ENCODE measurements around the gene FBXO31.
"Not testable (repeated sequence)": the region's sequence is repeated elsewhere in the genome, so short reads cannot be mapped to it uniquely, and the experiment has no call there.

The FBXO31 gene

DNA sequence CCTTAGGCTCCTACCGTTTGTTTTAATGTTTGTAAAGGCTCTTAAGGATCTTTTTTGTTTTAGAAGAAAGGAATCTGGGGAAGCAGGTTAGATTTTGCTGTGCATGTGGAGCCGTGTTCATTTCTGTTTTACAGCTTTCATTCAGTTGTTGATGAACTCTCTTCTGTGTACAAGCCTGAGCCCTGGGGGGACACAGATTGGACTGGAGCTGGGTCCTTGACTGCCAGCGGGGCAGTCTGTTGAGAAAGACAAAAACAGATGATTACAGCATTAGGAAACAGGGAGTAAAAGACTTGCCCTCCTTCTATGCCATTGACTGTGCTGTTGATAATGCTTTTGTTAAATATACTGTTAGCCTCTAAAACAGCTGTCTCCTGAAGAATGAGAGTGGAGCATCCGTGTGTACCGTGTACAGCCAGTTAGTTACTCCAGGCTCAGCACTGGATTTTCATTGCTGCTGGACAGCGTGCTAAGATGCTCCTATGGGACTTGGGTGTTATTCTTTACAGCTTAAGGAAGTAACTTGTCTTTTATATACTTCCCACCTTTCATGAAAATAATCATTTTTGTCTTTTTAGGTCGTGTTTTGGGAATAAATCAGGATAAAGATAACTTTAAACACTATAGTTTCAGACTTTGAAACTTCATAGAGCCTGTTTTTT, 11.7 kb upstream of the FBXO31 start:
- H3K27me3 Mint-ChIP-seq = no peaks in the 10 kb centered on the region
- peaks cover 39% of the 10 kb centered on the region for H3K4me1 Mint-ChIP-seq (ENCODE audit: low read depth)
- H3K36me3 Mint-ChIP-seq = no peaks in the 10 kb centered on the region
- H3K27ac Mint-ChIP-seq = no peak overlapping the region
- no peaks in the 10 kb centered on the region for H3K9me3 Mint-ChIP-seq (ENCODE audit: low read depth)
- peak overlapping the region; percentile 53 for H3K4me3 Mint-ChIP-seq

DNA sequence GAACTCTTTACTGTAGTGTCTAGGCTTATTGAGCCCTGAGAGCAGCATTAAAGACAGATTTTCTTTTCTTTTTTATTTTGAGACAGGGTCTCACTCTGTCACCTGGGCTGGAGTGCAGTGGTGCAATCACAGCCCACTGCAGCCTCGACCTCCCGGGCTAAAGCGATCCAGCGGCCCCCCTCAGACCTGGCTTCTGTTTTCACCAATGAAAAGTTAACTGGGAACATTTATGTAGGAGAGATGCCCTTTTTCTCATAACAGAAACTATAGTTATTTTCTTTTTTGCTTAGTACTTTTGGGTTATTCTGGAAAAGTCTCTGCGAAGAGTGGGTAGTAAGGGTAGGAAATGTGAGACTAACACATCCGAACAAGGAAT, 10.1 kb upstream of the FBXO31 start:
- no peaks in the 10 kb centered on the region for H3K36me3 Mint-ChIP-seq
- peak overlapping the region; percentile 94 for H3K4me3 Mint-ChIP-seq
- H3K9me3 Mint-ChIP-seq (ENCODE audit: low read depth) = no peaks in the 10 kb centered on the region
- peak overlapping the region; percentile 93 for H3K27ac Mint-ChIP-seq
- peaks cover 49% of the 10 kb centered on the region for H3K4me1 Mint-ChIP-seq (ENCODE audit: low read depth)
- no peaks in the 10 kb centered on the region for H3K27me3 Mint-ChIP-seq

DNA sequence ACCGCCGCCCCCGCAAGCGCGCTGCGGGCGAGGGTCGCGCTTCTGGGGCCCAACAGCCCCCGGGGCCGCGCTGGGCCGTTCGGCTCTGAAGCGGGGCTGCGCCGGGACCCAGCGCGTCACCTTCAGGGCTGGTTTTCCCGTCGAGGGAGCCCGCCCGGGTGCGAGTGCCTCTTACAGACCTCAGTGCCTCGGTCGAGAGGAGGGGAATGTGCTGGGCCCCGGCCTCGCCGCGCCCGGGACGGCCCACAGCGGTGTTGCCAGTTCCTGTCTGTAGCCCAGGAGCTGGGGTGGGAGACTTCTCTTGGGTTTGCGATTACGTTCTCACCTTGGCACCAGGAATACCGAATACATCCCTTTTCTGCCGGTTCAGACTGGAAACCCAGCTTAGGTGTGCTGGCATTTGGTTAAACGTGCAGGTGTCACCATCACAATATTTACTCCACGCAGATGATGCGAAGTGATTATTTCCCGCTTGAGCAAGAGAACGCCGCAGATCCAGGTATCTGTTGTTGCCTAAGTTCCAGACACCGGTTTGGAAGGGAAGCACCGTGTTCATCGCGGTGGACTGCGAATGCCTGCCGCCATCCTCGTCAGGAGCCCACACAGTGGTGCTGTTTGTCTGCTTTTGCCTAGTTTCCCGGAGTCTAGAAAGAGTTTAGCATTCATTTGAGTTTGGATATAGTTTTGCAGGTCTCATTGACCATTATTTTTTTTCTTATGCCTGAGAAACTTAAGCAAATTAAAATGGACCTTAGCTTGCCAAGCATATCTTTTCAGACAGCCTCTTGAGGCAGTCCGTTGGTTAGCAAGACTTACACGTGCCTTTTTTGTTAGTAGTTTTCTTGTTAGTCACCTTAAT, 9.5 kb upstream of the FBXO31 start:
- H3K4me3 Mint-ChIP-seq = peak overlapping the region; percentile 94
- H3K4me1 Mint-ChIP-seq (ENCODE audit: low read depth) = peaks cover 55% of the 10 kb centered on the region
- H3K27ac Mint-ChIP-seq = peak overlapping the region; percentile 93
- no peaks in the 10 kb centered on the region for H3K27me3 Mint-ChIP-seq
- H3K9me3 Mint-ChIP-seq (ENCODE audit: low read depth) = no peaks in the 10 kb centered on the region
- no peaks in the 10 kb centered on the region for H3K36me3 Mint-ChIP-seq

DNA sequence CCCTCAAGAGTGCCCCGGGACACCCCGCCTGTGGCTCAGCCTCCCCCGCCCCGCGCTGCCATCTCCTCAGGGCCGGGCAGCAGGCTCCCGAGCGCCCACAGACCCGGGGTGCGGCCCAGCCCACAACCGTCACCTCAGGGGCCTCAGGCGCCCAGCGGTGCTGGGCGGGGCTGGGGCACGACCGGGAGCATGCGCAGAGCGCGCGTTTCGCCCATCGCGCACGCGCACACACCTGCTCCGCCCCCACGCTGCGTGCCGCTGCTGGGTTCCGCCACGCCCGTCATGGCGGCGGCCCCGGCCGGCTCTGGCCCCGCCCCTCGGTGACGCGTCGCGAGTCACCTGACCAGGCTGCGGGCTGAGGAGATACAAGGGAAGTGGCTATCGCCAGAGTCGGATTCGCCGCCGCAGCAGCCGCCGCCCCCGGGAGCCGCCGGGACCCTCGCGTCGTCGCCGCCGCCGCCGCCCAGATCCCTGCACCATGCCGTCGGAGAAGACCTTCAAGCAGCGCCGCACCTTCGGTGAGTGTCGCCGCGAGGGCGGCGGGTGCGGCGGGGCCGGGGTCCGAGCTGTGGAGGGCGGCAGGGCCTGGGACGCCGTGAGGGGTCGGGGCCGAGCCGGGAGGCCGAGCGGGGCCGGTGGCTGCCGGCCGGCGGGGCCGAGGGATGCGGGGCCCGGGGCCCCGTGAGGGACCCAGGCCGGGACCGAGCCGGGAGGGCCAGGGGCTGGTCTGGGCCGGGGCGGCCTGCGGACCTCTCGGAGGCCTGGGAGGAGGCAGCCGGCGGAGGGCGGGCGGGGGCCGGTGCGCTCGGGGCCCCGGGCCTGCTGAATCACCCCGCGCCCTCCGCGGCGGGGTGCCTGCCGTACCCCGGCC, 8.6 kb upstream of the FBXO31 start, which contains the start of gene MAP1LC3B:
Gene MAP1LC3B, plus strand, starts transcription at position 387 of the 871 bp plus-strand sequence. Its CDS starts 92 bp downstream, at position 479.
- H3K27me3 Mint-ChIP-seq = no peaks in the 10 kb centered on the region
- H3K4me3 Mint-ChIP-seq = peak within 1 kb of the TSS; percentile 94
- H3K36me3 Mint-ChIP-seq = no peaks in the 10 kb centered on the region
- peak within 1 kb of the TSS; percentile 93 for H3K27ac Mint-ChIP-seq
- H3K4me1 Mint-ChIP-seq (ENCODE audit: low read depth) = peaks cover 60% of the 10 kb centered on the region
- H3K9me3 Mint-ChIP-seq (ENCODE audit: low read depth) = no peaks in the 10 kb centered on the region

DNA sequence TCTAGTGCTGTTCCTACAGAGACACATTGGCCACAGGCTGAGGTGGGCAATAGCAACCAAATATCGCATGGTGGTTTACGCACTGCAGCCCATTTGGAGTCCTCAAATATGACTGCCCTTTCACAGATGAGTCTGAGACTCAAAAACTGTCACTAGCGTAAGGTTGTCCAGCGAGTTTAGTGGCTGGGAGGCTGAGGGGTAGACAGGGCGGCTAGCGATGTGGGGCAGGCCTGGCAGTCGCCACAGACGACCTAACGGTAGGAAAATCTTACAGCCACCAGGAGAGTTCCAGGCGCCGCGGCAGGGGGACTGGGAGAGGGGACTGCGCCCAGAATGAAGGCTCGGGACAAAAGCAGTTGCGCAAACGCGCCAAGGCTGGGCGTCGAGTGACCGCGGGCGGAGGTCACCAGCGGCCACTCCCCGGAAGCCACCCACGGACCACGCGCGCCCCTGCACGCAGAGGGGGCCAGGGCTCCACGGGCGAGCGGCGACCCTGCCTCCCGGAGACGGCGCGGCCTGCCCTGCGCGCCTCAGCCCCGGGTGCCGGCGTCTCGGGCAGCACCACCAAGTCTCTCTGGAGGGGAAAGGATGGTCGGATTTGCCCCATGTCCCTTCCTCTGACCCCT, 7.9 kb upstream of the FBXO31 start:
- H3K9me3 Mint-ChIP-seq (ENCODE audit: low read depth) = no peaks in the 10 kb centered on the region
- H3K36me3 Mint-ChIP-seq = no peaks in the 10 kb centered on the region
- H3K4me1 Mint-ChIP-seq (ENCODE audit: low read depth) = peaks cover 62% of the 10 kb centered on the region
- peak overlapping the region; percentile 81 for H3K27ac Mint-ChIP-seq
- H3K4me3 Mint-ChIP-seq = peak overlapping the region; percentile 87
- H3K27me3 Mint-ChIP-seq = no peaks in the 10 kb centered on the region

DNA sequence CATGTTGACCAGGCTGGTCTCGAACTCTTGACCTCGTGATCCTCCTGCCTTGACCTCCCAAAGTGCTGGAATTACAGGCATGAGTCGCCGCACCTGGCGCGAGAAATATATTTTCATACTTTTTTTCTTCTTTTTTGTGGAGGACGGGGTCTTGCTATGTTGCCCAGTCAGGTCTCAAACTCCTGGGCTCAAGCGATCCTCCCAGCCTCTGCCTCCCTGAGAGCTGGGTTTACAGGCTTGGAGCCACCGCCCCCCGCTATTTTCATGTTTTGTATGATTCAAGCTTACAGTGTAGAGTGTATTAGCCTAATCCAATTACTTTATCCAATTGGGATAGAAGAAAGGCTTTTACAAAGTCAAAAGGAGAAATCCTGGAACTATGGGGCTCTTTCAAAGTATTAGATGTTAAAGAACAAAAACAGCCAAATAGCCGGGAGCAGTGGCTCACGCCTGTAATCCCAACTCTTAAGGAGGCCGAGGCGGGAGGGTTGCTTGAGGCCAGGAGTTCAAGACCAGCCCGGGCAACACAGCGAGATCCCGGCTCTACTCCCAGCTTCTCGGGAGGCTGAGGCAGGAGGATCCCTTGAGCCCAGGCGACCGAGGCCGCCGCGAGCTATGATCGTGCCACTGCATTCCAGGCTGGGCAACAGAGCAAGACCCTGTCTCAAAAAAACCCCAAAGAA, 7.2 kb upstream of the FBXO31 start:
- peaks cover 64% of the 10 kb centered on the region for H3K4me1 Mint-ChIP-seq (ENCODE audit: low read depth)
- H3K27ac Mint-ChIP-seq = peak overlapping the region; percentile 81
- no peaks in the 10 kb centered on the region for H3K27me3 Mint-ChIP-seq
- peak overlapping the region; percentile 87 for H3K4me3 Mint-ChIP-seq
- no peaks in the 10 kb centered on the region for H3K9me3 Mint-ChIP-seq (ENCODE audit: low read depth)
- no peaks in the 10 kb centered on the region for H3K36me3 Mint-ChIP-seq

DNA sequence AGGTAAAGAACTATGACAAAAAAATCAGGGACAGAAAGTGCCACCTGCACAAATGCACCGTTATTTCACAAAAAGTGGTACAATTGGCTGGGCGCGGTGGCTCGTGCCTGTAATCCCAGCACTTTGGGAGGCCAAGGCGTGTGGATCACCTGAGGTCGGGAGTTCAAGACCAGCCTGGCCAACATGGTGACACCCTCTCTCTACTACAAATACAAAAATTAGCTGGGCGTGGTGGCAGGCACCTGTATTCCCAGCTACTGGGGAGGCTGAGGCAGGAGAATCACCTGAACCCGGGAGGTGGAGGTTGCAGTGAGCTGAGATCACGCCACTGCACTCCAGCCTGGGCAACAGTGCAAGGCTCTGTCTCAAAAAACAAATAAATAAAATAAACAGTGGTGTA, 6.3 kb upstream of the FBXO31 start:
- not testable (repeated sequence) for H3K36me3 Mint-ChIP-seq; H3K9me3 Mint-ChIP-seq (ENCODE audit: low read depth); H3K27me3 Mint-ChIP-seq; H3K4me3 Mint-ChIP-seq
- peaks cover 60% of the 10 kb centered on the region for H3K4me1 Mint-ChIP-seq (ENCODE audit: low read depth)
- peak overlapping the region; percentile 69 for H3K27ac Mint-ChIP-seq

DNA sequence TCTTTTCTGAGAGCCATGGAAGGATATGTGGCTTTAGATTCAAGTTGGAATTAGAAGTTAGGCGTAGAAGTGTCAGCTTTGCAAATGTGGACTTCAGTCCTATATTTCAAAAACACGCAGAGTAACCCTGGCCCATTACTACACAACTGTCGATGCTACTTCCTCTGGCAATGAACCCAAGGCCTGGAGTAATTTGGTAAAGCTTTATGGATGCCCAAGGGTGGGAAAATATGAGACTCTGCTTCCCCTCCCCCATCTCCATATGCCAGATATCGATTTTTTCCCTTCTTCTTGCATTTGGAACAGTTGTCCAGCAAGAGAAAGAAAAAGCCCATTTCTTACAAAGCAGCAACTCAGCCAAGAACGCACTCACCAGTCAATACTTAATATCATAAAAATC, 5.7 kb upstream of the FBXO31 start:
- Mint-ChIP-seq H3K9me3 (ENCODE audit: low read depth) (no peaks in the 10 kb centered on the region), H3K27me3 (no peaks in the 10 kb centered on the region), H3K4me1 (ENCODE audit: low read depth) (peaks cover 53% of the 10 kb centered on the region), H3K4me3 (peak overlapping the region; percentile 37), H3K36me3 (no peaks in the 10 kb centered on the region), H3K27ac (peak overlapping the region; percentile 69)

DNA sequence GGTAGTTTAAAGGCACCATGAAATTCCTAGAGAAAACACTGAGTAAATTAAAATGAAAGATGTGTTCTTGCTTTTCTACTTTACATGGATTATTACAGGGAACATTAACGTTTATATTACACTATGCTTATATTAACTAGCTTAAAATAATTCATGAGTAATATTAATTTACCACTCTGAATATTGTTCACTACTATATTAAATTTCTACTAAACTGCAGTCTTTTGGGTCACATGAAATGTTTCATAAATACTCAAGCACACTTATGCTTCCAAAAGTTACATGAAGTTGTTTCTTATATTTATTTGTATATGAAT, 5.2 kb upstream of the FBXO31 start:
- H3K27ac Mint-ChIP-seq = peak overlapping the region; percentile 93
- peak overlapping the region; percentile 51 for H3K4me3 Mint-ChIP-seq
- H3K4me1 Mint-ChIP-seq (ENCODE audit: low read depth) = peaks cover 51% of the 10 kb centered on the region
- H3K36me3 Mint-ChIP-seq = no peaks in the 10 kb centered on the region
- no peaks in the 10 kb centered on the region for H3K9me3 Mint-ChIP-seq (ENCODE audit: low read depth)
- no peaks in the 10 kb centered on the region for H3K27me3 Mint-ChIP-seq

DNA sequence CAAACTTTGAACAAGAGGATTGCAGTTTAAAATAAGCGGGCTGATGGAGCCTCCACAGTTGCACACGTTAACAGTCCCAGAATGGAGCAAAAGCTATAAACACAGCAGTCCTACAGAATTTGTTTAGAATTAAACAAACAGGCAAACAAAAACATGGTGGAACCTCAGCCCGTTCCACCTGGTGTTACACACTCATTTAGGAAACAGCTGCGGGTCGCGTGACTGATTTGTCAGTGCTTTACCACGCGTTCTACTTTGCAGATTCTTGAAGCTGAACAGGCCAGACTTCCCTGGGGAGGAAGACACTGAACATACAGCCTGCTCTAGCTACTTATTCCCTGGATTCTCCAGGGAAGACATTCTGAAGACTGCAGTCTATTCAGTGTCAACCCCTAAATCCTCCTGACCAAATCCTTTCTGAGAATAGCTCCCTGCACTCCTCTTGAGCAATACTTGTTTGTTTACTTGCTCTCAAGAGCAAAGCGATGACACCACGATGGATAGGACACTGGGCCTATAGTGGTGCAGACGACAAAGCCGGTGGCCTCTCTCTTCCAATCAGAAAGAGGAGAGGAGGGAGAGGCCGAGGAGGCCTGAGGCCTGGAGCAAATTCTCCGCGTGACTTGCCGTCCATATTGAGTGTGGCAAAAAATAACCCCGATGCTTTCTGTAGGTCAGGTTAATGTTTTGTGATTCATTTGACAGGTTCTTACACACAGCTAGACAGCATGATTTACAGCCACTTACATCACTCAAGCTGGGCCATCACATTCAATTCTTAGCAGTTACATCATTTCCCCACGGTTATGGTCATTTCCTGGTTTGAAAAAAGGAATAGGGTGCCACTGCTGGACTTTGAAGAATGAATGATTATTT, 4.6 kb upstream of the FBXO31 start:
- no peaks in the 10 kb centered on the region for H3K36me3 Mint-ChIP-seq
- peak overlapping the region; percentile 51 for H3K4me3 Mint-ChIP-seq
- peak overlapping the region; percentile 93 for H3K27ac Mint-ChIP-seq
- no peaks in the 10 kb centered on the region for H3K9me3 Mint-ChIP-seq (ENCODE audit: low read depth)
- H3K4me1 Mint-ChIP-seq (ENCODE audit: low read depth) = peaks cover 45% of the 10 kb centered on the region
- no peaks in the 10 kb centered on the region for H3K27me3 Mint-ChIP-seq

DNA sequence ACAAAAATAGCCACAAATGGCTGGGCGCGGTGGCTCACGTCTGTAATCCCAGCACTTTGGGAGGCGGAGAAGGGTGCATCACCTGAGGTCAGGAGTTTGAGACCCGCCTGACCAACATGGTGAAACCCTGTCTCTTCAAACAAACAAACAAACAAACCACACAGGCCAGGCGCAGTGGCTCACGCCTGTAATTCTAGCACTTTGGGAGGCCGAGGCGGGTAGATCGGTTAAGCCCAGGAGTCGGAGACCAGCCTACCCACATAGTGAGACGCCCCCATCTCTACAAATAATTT, 1.2 kb upstream of the FBXO31 start:
- Mint-ChIP-seq H3K4me3 (peak overlapping the region; percentile 70), H3K4me1 (ENCODE audit: low read depth) (peaks cover 61% of the 10 kb centered on the region), H3K27ac (peak overlapping the region; percentile 41)
- not testable (repeated sequence) for H3K9me3 Mint-ChIP-seq (ENCODE audit: low read depth); H3K27me3 Mint-ChIP-seq; H3K36me3 Mint-ChIP-seq

DNA sequence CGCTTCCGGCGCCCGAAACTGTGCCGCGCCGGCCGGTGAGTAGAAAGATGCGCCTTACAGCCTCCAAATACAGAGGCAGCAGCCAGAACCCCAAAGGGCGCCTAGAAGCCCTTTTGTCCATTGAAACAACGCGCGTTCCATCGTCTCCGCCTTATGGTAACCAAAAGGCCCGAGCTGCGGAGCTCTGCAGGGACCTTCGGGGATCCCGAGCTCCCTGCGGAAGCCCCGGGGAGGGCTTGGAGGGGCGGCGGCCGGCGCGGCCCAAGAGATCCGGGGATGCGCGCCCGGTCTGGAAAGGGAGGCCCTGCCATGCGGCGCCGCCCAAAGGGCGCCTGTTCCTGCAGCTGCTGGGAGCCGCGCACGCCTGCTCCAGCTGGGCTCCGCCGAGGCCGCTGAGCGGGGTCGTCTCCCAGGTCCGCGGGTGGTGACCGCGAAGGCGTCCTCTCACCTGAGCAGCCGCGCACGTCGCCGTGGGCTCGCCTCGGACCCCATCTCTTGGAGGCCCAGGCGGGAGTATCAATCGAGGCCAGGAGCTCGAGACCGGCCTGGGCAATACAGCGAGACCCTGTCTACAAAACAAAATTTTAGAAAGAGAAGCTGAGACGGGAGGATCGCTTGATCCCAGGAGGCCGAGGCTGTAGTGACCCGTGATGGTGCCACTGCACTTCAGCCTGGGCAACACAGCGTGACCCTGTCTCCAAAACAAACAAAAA, 742 bp upstream of the FBXO31 start:
- Mint-ChIP-seq H3K9me3 (ENCODE audit: low read depth) (no peaks in the 10 kb centered on the region), H3K4me1 (ENCODE audit: low read depth) (peaks cover 57% of the 10 kb centered on the region), H3K4me3 (peak overlapping the region; percentile 85), H3K27ac (peak overlapping the region; percentile 94), H3K36me3 (peaks cover 2% of the 10 kb centered on the region), H3K27me3 (no peaks in the 10 kb centered on the region)
